PC-9 (cell line): ENCODE data around the gene VPS72.

ENCODE experiments used
- EZH2 ChIP-seq: fragments of 200-600 bp; sonication (generic); IDR thresholded peaks from 2 replicates; pipeline ENCODE4 v1.8.0; 2017; ENCODE audit warnings: antibody characterized with exemption, low read depth
- TF ChIP-seq, protein P1 (sequence below): fragments of 200-600 bp; sonication (generic); conservative IDR thresholded peaks from 2 replicates; pipeline ENCODE4 v1.6.1; 2017; ENCODE audit warnings: mixed run types, antibody characterized with exemption, mild to moderate bottlenecking, moderate library complexity

DNA sequence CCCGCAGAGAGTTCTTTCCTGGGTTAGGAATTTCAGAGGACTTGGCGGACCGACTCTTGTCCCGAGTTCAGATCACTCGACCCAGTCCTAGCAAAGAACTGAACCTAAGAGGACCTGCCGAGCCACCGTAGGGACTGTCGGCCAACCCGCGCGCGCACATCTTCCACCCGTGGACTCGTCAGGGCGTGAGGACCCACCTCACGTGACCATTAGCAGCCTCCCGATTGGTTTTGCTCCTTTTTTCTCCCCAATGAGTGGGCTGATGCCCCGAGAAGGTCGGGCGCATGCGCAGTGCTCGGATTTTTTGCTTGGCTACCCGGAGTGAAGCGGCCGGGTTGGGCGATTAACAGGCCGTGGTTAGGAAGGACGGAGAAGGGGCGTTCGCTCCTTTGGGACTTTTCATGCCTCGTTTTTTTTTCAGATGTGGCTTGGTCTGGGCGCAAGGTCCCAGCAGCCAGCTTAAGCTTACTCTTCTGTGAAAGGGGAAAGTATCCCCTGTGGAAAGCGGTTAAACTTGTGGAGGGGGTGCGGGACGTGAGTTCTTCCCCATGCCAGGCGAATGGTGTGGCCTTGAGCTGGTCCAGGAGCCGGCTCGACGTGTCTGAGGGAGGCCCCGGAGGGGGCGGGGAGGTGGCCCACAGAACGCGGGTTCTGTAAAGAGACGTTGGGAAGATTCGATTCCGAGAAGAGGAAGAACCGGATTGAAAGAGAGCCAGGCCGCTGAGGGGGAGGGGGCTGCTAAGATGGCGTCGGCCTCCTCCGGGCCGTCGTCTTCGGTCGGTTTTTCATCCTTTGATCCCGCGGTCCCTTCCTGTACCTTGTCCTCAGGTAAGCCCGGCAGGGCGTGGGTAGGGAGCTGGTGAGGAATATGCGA is 8.5 kb upstream of the VPS72 start, which contains the start of gene PIP5K1A:
- TF ChIP-seq EZH2 = no peak
- TF ChIP-seq, protein P1, sequence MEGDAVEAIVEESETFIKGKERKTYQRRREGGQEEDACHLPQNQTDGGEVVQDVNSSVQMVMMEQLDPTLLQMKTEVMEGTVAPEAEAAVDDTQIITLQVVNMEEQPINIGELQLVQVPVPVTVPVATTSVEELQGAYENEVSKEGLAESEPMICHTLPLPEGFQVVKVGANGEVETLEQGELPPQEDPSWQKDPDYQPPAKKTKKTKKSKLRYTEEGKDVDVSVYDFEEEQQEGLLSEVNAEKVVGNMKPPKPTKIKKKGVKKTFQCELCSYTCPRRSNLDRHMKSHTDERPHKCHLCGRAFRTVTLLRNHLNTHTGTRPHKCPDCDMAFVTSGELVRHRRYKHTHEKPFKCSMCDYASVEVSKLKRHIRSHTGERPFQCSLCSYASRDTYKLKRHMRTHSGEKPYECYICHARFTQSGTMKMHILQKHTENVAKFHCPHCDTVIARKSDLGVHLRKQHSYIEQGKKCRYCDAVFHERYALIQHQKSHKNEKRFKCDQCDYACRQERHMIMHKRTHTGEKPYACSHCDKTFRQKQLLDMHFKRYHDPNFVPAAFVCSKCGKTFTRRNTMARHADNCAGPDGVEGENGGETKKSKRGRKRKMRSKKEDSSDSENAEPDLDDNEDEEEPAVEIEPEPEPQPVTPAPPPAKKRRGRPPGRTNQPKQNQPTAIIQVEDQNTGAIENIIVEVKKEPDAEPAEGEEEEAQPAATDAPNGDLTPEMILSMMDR = no peak
